HG02938 (cell line): Measurements from ENCODE around the gene PID1.

Experiments used
- ATAC-seq: cut with Tn5 transposase; IDR thresholded peaks from one replicate; pipeline ENCODE4 v1.9.1; 2021; ENCODE audit warnings: mild to moderate bottlenecking, moderate library complexity; ENCODE audit not compliant: unreplicated experiment

Gene PID1

GRCh38 chr2:229037621-229038020, 233.5 kb downstream of the PID1 start:
- ATAC-seq, result no peak

- no peak for ATAC-seq
Observed at GRCh38 chr2:229033816-229034215, 237.3 kb downstream of the PID1 start.

GRCh38 chr2:229032608-229033234, 238.4 kb downstream of the PID1 start:
- ATAC-seq, result no peak

- no peak for ATAC-seq
Observed at GRCh38 chr2:229027353-229028105, 243.6 kb downstream of the PID1 start.

GRCh38 chr2:229025653-229026052, 245.4 kb downstream of the PID1 start:
- no peak for ATAC-seq

- ATAC-seq, result no peak
Observed at GRCh38 chr2:229022652-229023051, 248.4 kb downstream of the PID1 start.

- ATAC-seq, result no peak
Observed at GRCh38 chr2:229022071-229022470, 249.0 kb downstream of the PID1 start.

GRCh38 chr2:229009816-229010215, 261.3 kb downstream of the PID1 start:
- no peak for ATAC-seq

- no peak for ATAC-seq
Observed at GRCh38 chr2:229003256-229003655, 267.8 kb downstream of the PID1 start.

GRCh38 chr2:229001196-229001595, 269.9 kb downstream of the PID1 start:
- ATAC-seq, result no peak

GRCh38 chr2:228999326-228999725, 271.8 kb downstream of the PID1 start:
- no peak for ATAC-seq

- no peak for ATAC-seq
Observed at GRCh38 chr2:228988786-228989185, 282.3 kb downstream of the PID1 start.

GRCh38 chr2:228987441-228988155, 283.5 kb downstream of the PID1 start:
- no peak for ATAC-seq

GRCh38 chr2:228986961-228987360, 284.1 kb downstream of the PID1 start:
- ATAC-seq, result no peak

GRCh38 chr2:228983700-228984099, 287.4 kb downstream of the PID1 start:
- no peak for ATAC-seq

GRCh38 chr2:228974169-228974568, 296.9 kb downstream of the PID1 start:
- no peak for ATAC-seq
